ENCODE results near the gene PILRA. TPM values are rescaled to one million over a fixed set of nuclear protein-coding genes. Genes with fewer than 3 reads are reported as not detected.

The PILRA gene
- total and polyA plus RNA-seq, 2 of the 13 experiments (the other 11 are each of a cell fraction or from before 2014, with no cell fraction given) = 0.13 to 1.3 TPM

DNA sequence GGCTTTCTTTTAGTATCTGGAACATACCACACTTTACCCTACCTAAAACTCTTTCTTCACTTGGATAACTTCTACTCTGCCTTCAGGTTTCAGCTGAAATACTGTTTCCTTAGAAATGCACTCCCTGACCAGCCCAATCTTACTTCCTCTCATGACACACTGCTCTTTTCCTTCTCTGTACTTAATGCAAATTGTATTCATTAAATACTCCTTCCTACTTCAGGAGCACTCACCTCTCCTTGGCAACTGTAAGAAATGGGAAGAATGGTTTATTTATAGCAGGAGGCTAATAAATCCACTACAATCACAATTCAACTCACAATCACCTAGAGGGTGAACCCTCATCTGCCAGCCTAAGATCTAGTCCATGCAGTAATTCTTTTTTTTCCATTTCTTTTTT lies 40.1 kb downstream of the PILRA start (continued):
- TF ChIP-seq, protein P1, sequence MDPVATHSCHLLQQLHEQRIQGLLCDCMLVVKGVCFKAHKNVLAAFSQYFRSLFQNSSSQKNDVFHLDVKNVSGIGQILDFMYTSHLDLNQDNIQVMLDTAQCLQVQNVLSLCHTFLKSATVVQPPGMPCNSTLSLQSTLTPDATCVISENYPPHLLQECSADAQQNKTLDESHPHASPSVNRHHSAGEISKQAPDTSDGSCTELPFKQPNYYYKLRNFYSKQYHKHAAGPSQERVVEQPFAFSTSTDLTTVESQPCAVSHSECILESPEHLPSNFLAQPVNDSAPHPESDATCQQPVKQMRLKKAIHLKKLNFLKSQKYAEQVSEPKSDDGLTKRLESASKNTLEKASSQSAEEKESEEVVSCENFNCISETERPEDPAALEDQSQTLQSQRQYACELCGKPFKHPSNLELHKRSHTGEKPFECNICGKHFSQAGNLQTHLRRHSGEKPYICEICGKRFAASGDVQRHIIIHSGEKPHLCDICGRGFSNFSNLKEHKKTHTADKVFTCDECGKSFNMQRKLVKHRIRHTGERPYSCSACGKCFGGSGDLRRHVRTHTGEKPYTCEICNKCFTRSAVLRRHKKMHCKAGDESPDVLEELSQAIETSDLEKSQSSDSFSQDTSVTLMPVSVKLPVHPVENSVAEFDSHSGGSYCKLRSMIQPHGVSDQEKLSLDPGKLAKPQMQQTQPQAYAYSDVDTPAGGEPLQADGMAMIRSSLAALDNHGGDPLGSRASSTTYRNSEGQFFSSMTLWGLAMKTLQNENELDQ (CRISPR knock-in tag; IDR thresholded peaks at IDR 0.05; ENCODE audit: borderline replicate concordance) = no peak
- no peak for TF ChIP-seq ETS1 (CRISPR knock-in tag; IDR thresholded peaks at IDR 0.05)

- POLR2A ChIA-PET = interaction anchor here (1.3 kb wide), 1 partner anchor 15 kb away, joined by 3 read pairs; no protein-coding TSS in a partner anchor
- no peaks in the 10 kb centered on the region; a peak in 1 of 5 replicates for H3K27me3 ChIP-seq (ENCODE audit: control insufficient read depth in 1 of 2, insufficient read depth in 2 of 2, low read length in 2 of 2)
- BruUV-seq (replicated peaks) = no TSS peak
- CTCF ChIA-PET (ENCODE audit: low intra/inter-chr PET ratio, low total read pairs) = no interaction called here
- FAIRE-seq (no peak), ATAC-seq (no peak), DNase-seq (ENCODE audit: low spot score) (no peak)
- intact Hi-C loops (cut with micrococcal nuclease; ENCODE audit: unreplicated experiment) (no loop called here), in situ Hi-C loops (cut with HindIII; ENCODE audit: extremely low pct_ligation_motif_present, low pct_unique_long_range_greater_than_20kb) (no loop called here)
- TF ChIP-seq PRDM10 (CRISPR knock-in tag; IDR thresholded peaks at IDR 0.05; ENCODE audit: low read depth) (no peak), RBAK (CRISPR knock-in tag; IDR thresholded peaks at IDR 0.05) (no peak), EED (CRISPR knock-in tag; IDR thresholded peaks at IDR 0.05) (no peak), IRX3 (CRISPR knock-in tag; IDR thresholded peaks at IDR 0.05; ENCODE audit: borderline replicate concordance, low read depth) (no peak), ZNF564 (CRISPR knock-in tag; IDR thresholded peaks at IDR 0.05) (no peak), ZNF800 (CRISPR knock-in tag; IDR thresholded peaks at IDR 0.05) (no peak), POLR2AphosphoS2 (IDR thresholded peaks at IDR 0.05; ENCODE audit: low read depth, low read length) (no peak), HCFC1 (IDR thresholded peaks at IDR 0.05; ENCODE audit: low read depth, low read length) (no peak), TFDP1 (CRISPR knock-in tag; IDR thresholded peaks at IDR 0.05; ENCODE audit: borderline replicate concordance) (no peak)
- no peak overlapping the region for H3K4me3 ChIP-seq (replicated peaks in 1 of 3; ENCODE audit: insufficient read depth in 1 of 3, low read depth in 2 of 3, low read length in 3 of 3)
- no peak overlapping the region for H3K27ac ChIP-seq (ENCODE audit: extremely low read length, insufficient read depth, low read length)
- no peaks in the 10 kb centered on the region for H4K20me1 ChIP-seq (ENCODE audit: insufficient read depth, low read length)
- 40% methylated on average over 1 of the region's 1 CpG for WGBS (ENCODE audit: low lambda C conversion rate)
- no peaks in the 10 kb centered on the region for H3K4me1 ChIP-seq (ENCODE audit: insufficient read depth, low read length)
- H3K4me2 ChIP-seq (ENCODE audit: low read depth, low read length) = no peak overlapping the region
- no peak overlapping the region for H2AFZ ChIP-seq (ENCODE audit: low read length)
- no peak overlapping the region for H3K9ac ChIP-seq (ENCODE audit: insufficient read depth, low read depth, low read length)
- H3K36me3 ChIP-seq (replicated peaks in 1 of 2; ENCODE audit: control insufficient read depth in 1 of 2, insufficient read depth in 2 of 2, low read length in 2 of 2) = no peaks in the 10 kb centered on the region
- H3K9me3 ChIP-seq (ENCODE audit: low read length) = no peaks in the 10 kb centered on the region
- H3K79me2 ChIP-seq (ENCODE audit: insufficient read depth, low read length) = no peaks in the 10 kb centered on the region
These were observed 40.6 kb downstream of the PILRA start for GRCh38 chr7:100413889-100414288.

Measured in HepG2 (cell line).